Uterus (tissue), 4 donors: Measurements from ENCODE around the gene SRRM5. TPM values are rescaled to one million over a fixed set of nuclear protein-coding genes. Genes with fewer than 3 reads are reported as not detected.
A peak's percentile ranks its signal among the peaks of the same experiment; 100 is the strongest.

ENCODE experiments used
- DNase-seq, 2 donors: peaks; one replicate each; pipeline ENCODE4 v3.0.0-alpha.2; 2019 to 2020
- H3K27ac ChIP-seq, 2 donors: fragments of 200-600 bp; sonication (generic); 1 replicate in 1 of 2; 2 replicates in 1 of 2; pipeline ENCODE4 v1.5.1; 2016 to 2018
- H3K27me3 ChIP-seq, 2 donors: fragments of 200-600 bp; sonication (generic); one replicate each; pipeline ENCODE4 v1.5.1; 2018 to 2019; ENCODE audit warnings: control low read depth in 1 of 2
- H3K36me3 ChIP-seq, 2 donors: fragments of 200-600 bp; sonication (generic); one replicate each; pipeline ENCODE4 v1.5.1; 2019; ENCODE audit warnings: control low read depth in 1 of 2
- H3K4me1 ChIP-seq, 2 donors: fragments of 200-600 bp; sonication (generic); one replicate each; pipeline ENCODE4 v1.5.1; 2018 to 2019; ENCODE audit warnings: control low read depth in 1 of 2
- H3K4me3 ChIP-seq, 2 donors: fragments of 200-600 bp; sonication (generic); 1 replicate in 1 of 2; 2 replicates in 1 of 2; pipeline ENCODE4 v1.5.1; 2018 to 2019; ENCODE audit warnings: mild to moderate bottlenecking in 1 of 2
- H3K9me3 ChIP-seq, 2 donors: fragments of 200-600 bp; sonication (generic); one replicate each; pipeline ENCODE4 v1.5.1; 2019; ENCODE audit warnings: control low read depth in 1 of 2
- CTCF ChIP-seq, 4 experiments: fragments of 200-600 bp in 2 of 4; fragments of 450-650 bp in 2 of 4; sonication (generic) in 2 of 4; IDR thresholded peaks; one replicate each; pipeline ENCODE4 v1.5.1; 2016 to 2019; ENCODE audit warnings: antibody characterized with exemption in 4 of 4, mild to moderate bottlenecking in 2 of 4, moderate library complexity in 1 of 4
- POLR2A ChIP-seq, 2 donors: fragments of 450-650 bp; IDR thresholded peaks; one replicate each; pipeline ENCODE4 v1.6.1; 2016; ENCODE audit warnings: antibody characterized with exemption in 2 of 2, mild to moderate bottlenecking in 1 of 2, moderate library complexity in 1 of 2
- intact Hi-C: fragments of 100-400 bp; cut with DNase I; formaldehyde crosslinking; loops from one replicate; pipeline ENCODE4 v1.15.1; 2023; ENCODE audit warnings: low total_unique reads
- total RNA-seq, 4 donors: library from RNA; depleted of rRNA in 3 of 4; stranded (reverse); fragments of >200 nt in 3 of 4; gene quantifications; one replicate each; pipeline versions ENCODE4 v1.1.0 to v1.2.4, GENCODE V29; 2014 to 2023
- donor health status: DM: yes; HTN: yes; CAD: no.

Gene SRRM5
- total RNA-seq, 4 donors from 2014 or later = 0.58 TPM; not detected in 3

- H3K27ac ChIP-seq = peak within 1 kb of the TSS; percentile 85 to 89
- intact Hi-C loops = loop anchor here (5.0 kb wide), 1 partner anchor 92 kb away; no protein-coding TSS in a partner anchor
These were observed 36.5 kb upstream of the SRRM5 start, which contains the start of the genes PINLYP and XRCC1 for GRCh38 chr19:43575156-43575950. TSS of gene PINLYP (plus strand) at chr19:43575801. CDS start at chr19:43577192, 1,391 bp downstream. TSS of gene XRCC1 (minus strand) at chr19:43575527. CDS start at chr19:43575458, 69 bp downstream.

DNA sequence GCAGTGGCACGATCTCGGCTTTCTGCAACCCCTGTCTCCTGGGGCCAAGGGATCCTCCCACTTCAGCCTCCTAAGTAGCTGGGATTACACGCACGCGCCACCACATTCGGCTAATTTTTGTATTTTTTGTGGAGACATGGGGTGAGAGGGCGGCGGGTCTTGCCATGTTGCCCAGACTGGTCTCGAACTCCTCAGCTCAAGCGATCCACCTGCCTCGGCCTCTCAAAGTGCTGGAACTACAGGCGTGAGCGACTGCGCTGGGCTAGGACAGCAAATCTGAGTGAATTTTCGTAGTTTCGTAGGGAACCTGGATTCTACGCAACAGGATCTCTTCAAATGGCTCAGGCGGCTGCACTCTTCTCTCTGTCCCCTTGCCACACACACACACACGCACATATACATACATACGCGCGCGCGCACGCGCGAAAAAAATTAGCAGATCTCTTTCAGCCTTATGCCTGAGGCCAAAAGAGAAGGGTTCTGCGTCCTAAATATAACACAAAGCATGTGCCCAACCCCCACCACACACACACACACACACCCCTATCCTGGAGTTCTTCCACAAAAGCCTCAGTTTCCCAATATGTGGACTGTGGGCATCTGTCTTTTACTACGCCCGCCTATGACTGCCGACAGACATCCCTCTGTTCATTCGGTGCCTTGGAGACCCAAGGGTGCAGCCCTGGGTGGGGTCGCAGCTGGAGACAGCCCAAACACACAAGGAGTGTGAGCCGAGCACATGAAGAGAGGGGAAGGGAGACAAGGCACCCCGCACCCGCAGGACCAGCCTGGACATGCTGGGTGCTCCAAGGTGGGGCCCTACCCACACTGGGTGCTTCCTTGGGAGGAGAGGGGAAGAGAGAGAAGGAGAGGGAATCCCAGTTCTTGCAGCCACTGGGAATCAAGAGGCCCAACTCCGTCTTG is 35.7 kb upstream of the SRRM5 start:
- Histone ChIP-seq H3K4me3 (peak overlapping the region; percentile 79 to 95), H3K9me3 (no peaks in the 10 kb centered on the region), H3K36me3 (no peaks in the 10 kb centered on the region), H3K27me3 (no peaks in the 10 kb centered on the region), H3K27ac (peak overlapping the region; percentile 79 to 85), H3K4me1 (peaks cover 0 to 8% of the 10 kb centered on the region in 2 donors)
- no peak for DNase-seq
- TF ChIP-seq POLR2A (IDR thresholded peaks at IDR 0.05) (no peak), CTCF (IDR thresholded peaks at IDR 0.05) (no peak)
- intact Hi-C loops = loop anchor here (5.0 kb wide), 1 partner anchor 91 kb away; no protein-coding TSS in a partner anchor

More at GRCh38 chr19:43575156-43575950, 36.5 kb upstream of the SRRM5 start, which contains the start of the genes PINLYP and XRCC1:
- Histone ChIP-seq H3K4me3 (peak within 1 kb of the TSS; percentile 79 to 95), H3K27me3 (no peaks in the 10 kb centered on the region), H3K4me1 (peaks cover 0 to 5% of the 10 kb centered on the region in 2 donors), H3K36me3 (no peaks in the 10 kb centered on the region), H3K9me3 (no peaks in the 10 kb centered on the region)
- peak; percentile 97 to 98 for DNase-seq
- TF ChIP-seq CTCF (IDR thresholded peaks at IDR 0.05) = no peak
- TF ChIP-seq POLR2A (IDR thresholded peaks at IDR 0.05) = peak; percentile 55 to 67

- Histone ChIP-seq H3K4me1 (peaks cover 5 to 13% of the 10 kb centered on the region in 2 donors), H3K36me3 (no peaks in the 10 kb centered on the region)
These were observed 33.1 kb upstream of the SRRM5 start for GRCh38 chr19:43578787-43579186.

GRCh38 chr19:43581467-43581866 is 30.4 kb upstream of the SRRM5 start:
- H3K4me3 ChIP-seq = peak overlapping the region in 1 of 2 donors; percentile 52
- intact Hi-C loops = no loop called here
- H3K36me3 ChIP-seq = no peaks in the 10 kb centered on the region
- no peaks in the 10 kb centered on the region for H3K9me3 ChIP-seq
- peak overlapping the region; percentile 80 to 84 for H3K27ac ChIP-seq
- H3K27me3 ChIP-seq = no peaks in the 10 kb centered on the region
- DNase-seq = no peak
- TF ChIP-seq CTCF (IDR thresholded peaks at IDR 0.05) (no peak), POLR2A (IDR thresholded peaks at IDR 0.05) (no peak)
- H3K4me1 ChIP-seq = peaks cover 5 to 8% of the 10 kb centered on the region in 2 donors

More at GRCh38 chr19:43578787-43579186, 33.1 kb upstream of the SRRM5 start:
- Histone ChIP-seq H3K27ac (no peak overlapping the region), H3K27me3 (no peaks in the 10 kb centered on the region), H3K9me3 (no peaks in the 10 kb centered on the region), H3K4me3 (no peak overlapping the region)
- no peak for DNase-seq
- intact Hi-C loops = loop anchor here (5.0 kb wide), 1 partner anchor 89 kb away; no protein-coding TSS in a partner anchor
- TF ChIP-seq POLR2A (IDR thresholded peaks at IDR 0.05) (no peak), CTCF (IDR thresholded peaks at IDR 0.05) (no peak)
